Ovary (tissue), 3 donors: ENCODE data around the gene DENND1B.

ENCODE experiments used
- POLR2A ChIP-seq: fragments of 450-650 bp; IDR thresholded peaks from one replicate; pipeline ENCODE4 v1.6.1; 2017; ENCODE audit warnings: antibody characterized with exemption, mild to moderate bottlenecking, moderate library complexity
- TF ChIP-seq, protein P1 (sequence below), 3 donors: fragments of 450-650 bp in 2 of 3; fragments of 200-600 bp in 1 of 3; IDR thresholded peaks; one replicate each; pipeline versions ENCODE4 v1.5.1 to v1.8.0; 2016 to 2022; ENCODE audit warnings: antibody characterized with exemption in 3 of 3, mild to moderate bottlenecking in 1 of 3
- donor health status: DM: no; HTN: no; CAD: no.

DNA sequence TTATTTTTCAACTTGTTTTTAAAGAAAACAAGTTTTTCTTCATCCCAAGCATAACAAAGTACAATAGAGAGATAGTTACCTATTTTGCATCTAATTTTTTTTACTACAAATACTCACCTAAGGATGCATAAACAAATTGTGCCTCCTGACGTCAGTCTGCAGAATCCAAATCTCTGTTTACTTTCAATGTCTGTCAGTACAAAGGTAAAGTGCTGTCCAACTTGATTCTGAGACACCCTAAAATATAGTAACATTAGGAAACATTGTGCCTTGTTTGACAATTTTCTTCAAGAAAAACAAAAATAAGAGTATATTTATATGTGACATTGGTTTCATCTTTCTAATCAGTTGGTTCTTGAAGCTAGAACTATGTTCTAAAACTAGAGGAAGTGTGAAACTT lies 103.4 kb downstream of the DENND1B start:
- TF ChIP-seq, protein P1, sequence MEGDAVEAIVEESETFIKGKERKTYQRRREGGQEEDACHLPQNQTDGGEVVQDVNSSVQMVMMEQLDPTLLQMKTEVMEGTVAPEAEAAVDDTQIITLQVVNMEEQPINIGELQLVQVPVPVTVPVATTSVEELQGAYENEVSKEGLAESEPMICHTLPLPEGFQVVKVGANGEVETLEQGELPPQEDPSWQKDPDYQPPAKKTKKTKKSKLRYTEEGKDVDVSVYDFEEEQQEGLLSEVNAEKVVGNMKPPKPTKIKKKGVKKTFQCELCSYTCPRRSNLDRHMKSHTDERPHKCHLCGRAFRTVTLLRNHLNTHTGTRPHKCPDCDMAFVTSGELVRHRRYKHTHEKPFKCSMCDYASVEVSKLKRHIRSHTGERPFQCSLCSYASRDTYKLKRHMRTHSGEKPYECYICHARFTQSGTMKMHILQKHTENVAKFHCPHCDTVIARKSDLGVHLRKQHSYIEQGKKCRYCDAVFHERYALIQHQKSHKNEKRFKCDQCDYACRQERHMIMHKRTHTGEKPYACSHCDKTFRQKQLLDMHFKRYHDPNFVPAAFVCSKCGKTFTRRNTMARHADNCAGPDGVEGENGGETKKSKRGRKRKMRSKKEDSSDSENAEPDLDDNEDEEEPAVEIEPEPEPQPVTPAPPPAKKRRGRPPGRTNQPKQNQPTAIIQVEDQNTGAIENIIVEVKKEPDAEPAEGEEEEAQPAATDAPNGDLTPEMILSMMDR (IDR thresholded peaks at IDR 0.05): no peak
- TF ChIP-seq POLR2A: no peak
